ENCODE results near the gene AGBL4. TPM values are rescaled to one million over a fixed set of nuclear protein-coding genes. Genes with fewer than 3 reads are reported as not detected.

Gene AGBL4
- total RNA-seq, 3 donors from 2014 or later: 1.3 to 1.9 (median 1.8) TPM

- TF ChIP-seq POLR2AphosphoS5 (IDR thresholded peaks at IDR 0.05): no peak
- no peak for TF ChIP-seq CTCF (IDR thresholded peaks at IDR 0.05)
- TF ChIP-seq POLR2A (IDR thresholded peaks at IDR 0.05): no peak
- Histone ChIP-seq H3K27ac (no peak overlapping the region), H3K36me3 (no peaks in the 10 kb centered on the region), H3K4me3 (no peak overlapping the region), H3K27me3 (no peaks in the 10 kb centered on the region), H3K9me3 (no peaks in the 10 kb centered on the region), H3K4me1 (no peaks in the 10 kb centered on the region)
- intact Hi-C loops (cut with DNase I; ENCODE audit: low total_unique reads): no loop called here
- no peak for DNase-seq (ENCODE audit: low spot score in 2 of 2)
Observed at GRCh38 chr1:48978413-48978812, 1045.3 kb downstream of the AGBL4 start.

- intact Hi-C loops (cut with DNase I; ENCODE audit: low total_unique reads): no loop called here
- Histone ChIP-seq H3K4me3 (no peak overlapping the region), H3K9me3 (no peaks in the 10 kb centered on the region), H3K36me3 (no peaks in the 10 kb centered on the region), H3K4me1 (no peaks in the 10 kb centered on the region), H3K27me3 (no peaks in the 10 kb centered on the region), H3K27ac (no peak overlapping the region)
- no peak for DNase-seq (ENCODE audit: low spot score in 2 of 2)
- TF ChIP-seq POLR2AphosphoS5 (IDR thresholded peaks at IDR 0.05) (no peak), CTCF (IDR thresholded peaks at IDR 0.05) (no peak), POLR2A (IDR thresholded peaks at IDR 0.05) (no peak)
Observed at GRCh38 chr1:48977273-48977672, 1046.5 kb downstream of the AGBL4 start.

GRCh38 chr1:48969971-48970370, 1053.8 kb downstream of the AGBL4 start:
- DNase-seq (ENCODE audit: low spot score in 2 of 2): no peak
- H3K27me3 ChIP-seq: no peaks in the 10 kb centered on the region
- H3K4me3 ChIP-seq: no peak overlapping the region
- intact Hi-C loops (cut with DNase I; ENCODE audit: low total_unique reads): loop anchor here (5.0 kb wide), 1 partner anchor 1203 kb away; no protein-coding TSS in a partner anchor
- no peaks in the 10 kb centered on the region for H3K9me3 ChIP-seq
- no peaks in the 10 kb centered on the region for H3K4me1 ChIP-seq
- no peak overlapping the region for H3K27ac ChIP-seq
- no peak for TF ChIP-seq POLR2A (IDR thresholded peaks at IDR 0.05)
- no peak for TF ChIP-seq CTCF (IDR thresholded peaks at IDR 0.05)
- no peaks in the 10 kb centered on the region for H3K36me3 ChIP-seq

- Histone ChIP-seq H3K36me3 (no peaks in the 10 kb centered on the region), H3K4me3 (no peak overlapping the region), H3K27me3 (no peaks in the 10 kb centered on the region), H3K9me3 (no peaks in the 10 kb centered on the region), H3K27ac (no peak overlapping the region), H3K4me1 (no peaks in the 10 kb centered on the region)
- no peak for DNase-seq (ENCODE audit: low spot score in 2 of 2)
- TF ChIP-seq CTCF (IDR thresholded peaks at IDR 0.05) (no peak), POLR2A (IDR thresholded peaks at IDR 0.05) (no peak), POLR2AphosphoS5 (IDR thresholded peaks at IDR 0.05) (no peak)
- intact Hi-C loops (cut with DNase I; ENCODE audit: low total_unique reads): no loop called here
Observed at GRCh38 chr1:48967318-48967717, 1056.4 kb downstream of the AGBL4 start.

- TF ChIP-seq POLR2AphosphoS5 (IDR thresholded peaks at IDR 0.05) (no peak), CTCF (IDR thresholded peaks at IDR 0.05) (no peak), POLR2A (IDR thresholded peaks at IDR 0.05) (no peak)
- no peaks in the 10 kb centered on the region for H3K36me3 ChIP-seq
- no peaks in the 10 kb centered on the region for H3K27me3 ChIP-seq
- no peak overlapping the region for H3K4me3 ChIP-seq
- no peaks in the 10 kb centered on the region for H3K4me1 ChIP-seq
- intact Hi-C loops (cut with DNase I; ENCODE audit: low total_unique reads): no loop called here
- DNase-seq (ENCODE audit: low spot score in 2 of 2): no peak
- no peak overlapping the region for H3K27ac ChIP-seq
- H3K9me3 ChIP-seq: no peaks in the 10 kb centered on the region
Observed at GRCh38 chr1:48966583-48966982, 1057.2 kb downstream of the AGBL4 start.

All from breast epithelium (tissue), 4 donors.